ENCODE results near the gene HIPK4. TPM values are rescaled to one million over a fixed set of nuclear protein-coding genes. Genes with fewer than 3 reads are reported as not detected.

HIPK4 gene
- total and polyA plus RNA-seq, 2 of the 8 experiments (the other 6 are each of a cell fraction or from before 2014, with no cell fraction given), result 0.15 to 0.57 TPM

DNA sequence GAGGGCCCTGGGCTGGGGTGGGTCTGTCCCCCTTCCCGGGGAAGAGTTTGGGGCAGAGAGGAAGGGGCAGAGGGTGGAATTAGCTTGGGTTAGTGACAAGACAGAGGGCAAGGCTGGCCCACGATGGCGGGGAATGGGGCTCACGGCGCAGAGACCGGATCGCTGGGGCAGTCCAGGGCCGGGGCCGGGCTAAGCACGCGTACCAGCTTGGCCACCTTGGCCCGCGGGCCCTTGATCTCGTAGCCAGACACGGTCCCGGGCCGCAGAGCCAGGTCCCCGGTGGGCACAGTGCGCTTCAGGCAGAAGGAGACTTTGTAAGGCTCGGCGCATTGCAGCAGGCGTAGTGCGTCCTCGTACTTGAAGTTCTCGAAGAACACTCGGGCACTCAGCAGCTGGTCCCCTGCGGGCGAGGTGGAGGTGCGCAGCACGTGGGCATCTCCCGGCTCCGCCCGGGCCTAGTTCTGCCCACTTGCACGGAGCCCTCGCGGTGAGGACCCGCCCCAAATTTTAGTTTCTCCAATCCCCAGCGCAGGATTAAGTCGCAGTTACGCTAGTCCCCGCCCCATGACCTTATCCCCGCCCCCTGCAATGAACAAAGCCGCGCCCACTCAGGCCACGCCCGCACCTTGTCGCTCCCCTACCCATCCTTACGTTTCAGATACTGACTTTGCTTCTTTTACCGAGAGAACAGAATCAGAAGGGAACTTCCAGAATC is 8.6 kb upstream of the HIPK4 start:
- H2AFZ ChIP-seq (ENCODE audit: low read length), result no peak overlapping the region
- peak; percentile 48 for FAIRE-seq
- peak overlapping the region in 1 of 4 experiments; percentile 17; a peak in 2 of 8 replicates for H3K4me3 ChIP-seq (ENCODE audit: extremely low read depth in 1 of 4, insufficient read depth in 2 of 4, low read depth in 3 of 4, low read length in 4 of 4)
- TF ChIP-seq SP1 (IDR thresholded peaks at IDR 0.05; ENCODE audit: low read depth, low read length) (peak; percentile 69; the same call in 1 of the 2 replicates), RFX5 (IDR thresholded peaks at IDR 0.05; ENCODE audit: borderline replicate concordance, low read depth, low read length) (no peak), GABPA (IDR thresholded peaks at IDR 0.05; ENCODE audit: borderline replicate concordance, insufficient read depth, low read length) (no peak), GTF2F1 (IDR thresholded peaks at IDR 0.05; ENCODE audit: borderline replicate concordance, low read depth, low read length) (no peak), KDM4A (IDR thresholded peaks at IDR 0.05; ENCODE audit: low read depth, low read length, severe bottlenecking) (peak; percentile 54), POLR2A (IDR thresholded peaks at IDR 0.05; ENCODE audit: control extremely low read depth in 1 of 2, low read depth in 2 of 2, low read length in 2 of 2) (no peak), CBX8 (IDR thresholded peaks at IDR 0.05; ENCODE audit: borderline replicate concordance, low read depth, low read length) (no peak), CREB1 (IDR thresholded peaks at IDR 0.05) (no peak), EGR1 (IDR thresholded peaks at IDR 0.05; ENCODE audit: borderline replicate concordance, low read depth, low read length) (no peak), TAF1 (IDR thresholded peaks at IDR 0.05; ENCODE audit: low read depth, low read length) (0 out of 2 replicates have a peak, but pooled peaks have one; percentile 22)
- TF ChIP-seq, protein P1, sequence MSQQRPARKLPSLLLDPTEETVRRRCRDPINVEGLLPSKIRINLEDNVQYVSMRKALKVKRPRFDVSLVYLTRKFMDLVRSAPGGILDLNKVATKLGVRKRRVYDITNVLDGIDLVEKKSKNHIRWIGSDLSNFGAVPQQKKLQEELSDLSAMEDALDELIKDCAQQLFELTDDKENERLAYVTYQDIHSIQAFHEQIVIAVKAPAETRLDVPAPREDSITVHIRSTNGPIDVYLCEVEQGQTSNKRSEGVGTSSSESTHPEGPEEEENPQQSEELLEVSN (IDR thresholded peaks at IDR 0.05), result peak; percentile 96
- TF ChIP-seq, protein P2, sequence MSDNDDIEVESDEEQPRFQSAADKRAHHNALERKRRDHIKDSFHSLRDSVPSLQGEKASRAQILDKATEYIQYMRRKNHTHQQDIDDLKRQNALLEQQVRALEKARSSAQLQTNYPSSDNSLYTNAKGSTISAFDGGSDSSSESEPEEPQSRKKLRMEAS (IDR thresholded peaks at IDR 0.05), result peak; percentile 98

More for the DNA sequence above, 8.6 kb upstream of the HIPK4 start:
- Histone ChIP-seq H4K5ac (ENCODE audit: insufficient read length, low read depth, low read length) (no peak overlapping the region), H3K56ac (replicated peaks; ENCODE audit: insufficient read length, low read depth, low read length) (no peak overlapping the region), H3K9ac (replicated peaks in 1 of 4; ENCODE audit: extremely low read depth in 1 of 4, low read depth in 3 of 4, low read length in 3 of 4) (no peak overlapping the region), H2BK5ac (ENCODE audit: low read depth, low read length) (no peak overlapping the region), H3K27me3 (replicated peaks in 1 of 4; ENCODE audit: control insufficient read depth in 3 of 4, extremely low read depth in 1 of 4, insufficient read depth in 3 of 4, low read length in 3 of 4) (peaks cover 0 to 8% (median 5%) of the 10 kb centered on the region in 4 experiments; a peak in 6 of 7 replicates), H3K27ac (ENCODE audit: low read depth, low read length) (no peak overlapping the region), H4K20me1 (replicated peaks in 1 of 2; ENCODE audit: control insufficient read depth in 1 of 2, insufficient read depth in 2 of 2, low read length in 2 of 2) (peaks cover 0 to 1% of the 10 kb centered on the region in 2 experiments), H3K79me1 (ENCODE audit: low read depth, low read length) (no peaks in the 10 kb centered on the region), H2BK20ac (ENCODE audit: low read length) (no peak overlapping the region), H4K91ac (replicated peaks; ENCODE audit: insufficient read length, low read length) (no peak overlapping the region), H2AK5ac (ENCODE audit: low read depth, low read length) (no peak overlapping the region), H3K9me3 (ENCODE audit: insufficient read depth in 2 of 2, low read depth in 1 of 2, low read length in 1 of 2) (no peaks in the 10 kb centered on the region), H3K36me3 (ENCODE audit: control insufficient read depth in 2 of 4, insufficient read depth in 4 of 4, low read length in 3 of 4) (no peaks in the 10 kb centered on the region), H4K8ac (ENCODE audit: extremely low read depth, insufficient read depth, low read length) (no peak overlapping the region), H3K4me2 (ENCODE audit: insufficient read depth in 1 of 2, low read depth in 2 of 2, low read length in 2 of 2) (peak overlapping the region; percentile 47 to 61), H2BK120ac (replicated peaks; ENCODE audit: low read depth, low read length) (no peak overlapping the region), H3K79me2 (ENCODE audit: control insufficient read depth in 1 of 2, insufficient read depth in 2 of 2, low read length in 2 of 2) (no peaks in the 10 kb centered on the region), H3K18ac (ENCODE audit: extremely low read depth, low read length) (peak overlapping the region; percentile 95), H2BK15ac (ENCODE audit: low read length) (peak overlapping the region; percentile 100), H3K23me2 (ENCODE audit: low read depth, low read length) (peaks cover 3% of the 10 kb centered on the region; the same call in 1 of the 2 replicates), H3K4ac (replicated peaks; ENCODE audit: insufficient read length, low read depth, low read length) (no peak overlapping the region), H3K23ac (ENCODE audit: insufficient read length) (no peak overlapping the region), H3K4me1 (replicated peaks in 1 of 4; ENCODE audit: control insufficient read depth in 3 of 4, insufficient read depth in 4 of 4, low read length in 3 of 4) (peaks cover 0 to 5% (median 4%) of the 10 kb centered on the region in 4 experiments; a peak in 5 of 7 replicates), H3K14ac (ENCODE audit: insufficient read length) (no peak overlapping the region), H2BK12ac (ENCODE audit: low read depth, low read length) (peak overlapping the region; percentile 75; the same call in 1 of the 2 replicates)
- ChIA-PET CTCF (ENCODE audit: partially characterized antibody) (interaction anchor here (2.5 kb wide), 1 partner anchor 22 kb away, joined by 12 read pairs; no protein-coding TSS in a partner anchor), POLR2A (ENCODE audit: partially characterized antibody) (interaction anchor here (0.6 to 5.4 kb wide), 6 partner anchors 9 to 28 kb away, joined by 3 to 24 read pairs (median 5); partner anchors contain the start of gene SERTAD1)
- peak in 1 of 2 experiments; percentile 86 for DNase-seq (ENCODE audit: low read depth in 1 of 2, low spot score in 2 of 2)
- WGBS, 2 experiments (ENCODE audit: extremely low coverage in 1 of 2, insufficient coverage in 1 of 2, insufficient read length in 1 of 2, insufficient replicate concordance in 2 of 2, low coverage in 1 of 2, low lambda C conversion rate in 2 of 2, missing lambda C conversion rate in 1 of 2), result 48% methylated on average over 45 of the region's 49 CpGs; no CpG with 5 or more reads in 1 of the 2 experiments

Data from H1 (cell line).